NB4 (cell line): ENCODE measurements around the gene CCDC122.
A peak's percentile ranks its signal among the peaks of the same experiment; 100 is the strongest.
"Not testable (repeated sequence)": the region's sequence is repeated elsewhere in the genome, so short reads cannot be mapped to it uniquely, and the experiment has no call there.

Experiments used
- DNase-seq: peaks from one replicate; pipeline ENCODE4 v3.0.0; 2010; ENCODE audit warnings: low read depth
- H3K4me3 ChIP-seq: one replicate; pipeline ENCODE4 v1.5.1; 2011; ENCODE audit warnings: mild to moderate bottlenecking, low read depth, low read length, moderate library complexity
- CTCF ChIP-seq: IDR thresholded peaks from one replicate; pipeline ENCODE4 v1.5.1; 2012; ENCODE audit warnings: low read depth, low read length
- MAX ChIP-seq: IDR thresholded peaks from 2 replicates; pipeline ENCODE4 v1.6.1; 2011; ENCODE audit warnings: low read depth, low read length
- MYC ChIP-seq: IDR thresholded peaks from 2 replicates; pipeline ENCODE4 v1.6.1; 2011; ENCODE audit warnings: low read depth, low read length
- POLR2A ChIP-seq: IDR thresholded peaks from 2 replicates; pipeline ENCODE4 v1.6.1; 2011; ENCODE audit warnings: mild to moderate bottlenecking; ENCODE audit not compliant: insufficient read length; ENCODE audit errors: extremely low read depth

The CCDC122 gene

GRCh38 chr13:43831088-43831487 is 48.5 kb downstream of the CCDC122 start:
- no peak for TF ChIP-seq MYC
- H3K4me3 ChIP-seq = no peak overlapping the region
- DNase-seq = no peak

GRCh38 chr13:43830497-43830881 is 49.1 kb downstream of the CCDC122 start:
- DNase-seq = peak; percentile 43
- no peak for TF ChIP-seq POLR2A
- TF ChIP-seq MYC = no peak
- no peak for TF ChIP-seq CTCF
- no peak for TF ChIP-seq MAX
- no peak overlapping the region for H3K4me3 ChIP-seq

GRCh38 chr13:43824656-43825055 is 54.9 kb downstream of the CCDC122 start:
- H3K4me3 ChIP-seq, DNase-seq: not testable (repeated sequence)

- no peak overlapping the region for H3K4me3 ChIP-seq
- no peak for DNase-seq
- no peak for TF ChIP-seq POLR2A
- no peak for TF ChIP-seq MYC
- no peak for TF ChIP-seq CTCF
- TF ChIP-seq MAX = no peak
These were observed 56.6 kb downstream of the CCDC122 start for GRCh38 chr13:43822969-43823368.

- no peak overlapping the region for H3K4me3 ChIP-seq
- no peak for DNase-seq
- no peak for TF ChIP-seq MAX
- no peak for TF ChIP-seq MYC
- no peak for TF ChIP-seq CTCF
- TF ChIP-seq POLR2A = no peak
These were observed 63.1 kb downstream of the CCDC122 start for GRCh38 chr13:43816401-43816889.

- no peak for DNase-seq
- TF ChIP-seq MYC = no peak
- no peak for TF ChIP-seq MAX
- TF ChIP-seq CTCF = no peak
- TF ChIP-seq POLR2A = no peak
- H3K4me3 ChIP-seq = no peak overlapping the region
These were observed 64.3 kb downstream of the CCDC122 start for GRCh38 chr13:43815204-43815603.

- no peak overlapping the region for H3K4me3 ChIP-seq
- DNase-seq = no peak
- TF ChIP-seq POLR2A = no peak
- no peak for TF ChIP-seq CTCF
- no peak for TF ChIP-seq MYC
- no peak for TF ChIP-seq MAX
These were observed 70.9 kb downstream of the CCDC122 start for GRCh38 chr13:43808676-43809075.
